Measurements from ENCODE around the gene ME2. TPM values are rescaled to one million over a fixed set of nuclear protein-coding genes. Genes with fewer than 3 reads are reported as not detected.
"Not testable (repeated sequence)": the region's sequence is repeated elsewhere in the genome, so short reads cannot be mapped to it uniquely, and the experiment has no call there.

The ME2 gene
- total and polyA plus RNA-seq, 4 experiments from 2014 or later = 48.6 to 53.5 (median 49.7) TPM

DNA sequence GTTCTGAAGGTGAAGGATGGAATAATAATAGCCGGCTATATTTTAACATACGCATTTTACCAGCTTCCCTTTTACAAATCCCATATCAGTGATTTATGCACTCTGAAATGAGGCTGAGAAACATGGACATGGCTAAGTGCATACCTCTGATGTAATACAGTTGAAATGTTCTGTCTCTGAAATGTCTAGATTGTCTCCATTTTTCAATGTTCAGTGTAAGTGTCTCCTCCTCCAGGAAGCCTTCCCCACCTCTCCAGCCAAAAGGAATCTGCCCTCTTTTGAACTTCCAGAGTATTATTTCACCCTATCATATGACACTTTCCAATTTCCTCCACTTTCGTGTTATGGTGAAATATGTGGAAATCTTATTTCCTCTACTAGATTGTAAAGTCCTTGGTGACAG lies 29.5 kb upstream of the ME2 start:
- H3K4me3 ChIP-seq (ENCODE audit: low read length in 2 of 2) = no peak overlapping the region
- Mint-ChIP-seq H3K27ac (no peak overlapping the region), H3K4me1 (peaks cover 0 to 1% (median 0%) of the 10 kb centered on the region in 4 donors), H3K9me3 (peaks cover 0 to 8% (median 4%) of the 10 kb centered on the region in 8 donors), H3K36me3 (peaks cover 0 to 5% of the 10 kb centered on the region in 2 donors), H3K4me3 (no peak overlapping the region), H3K27me3 (peaks cover 2 to 9% of the 10 kb centered on the region in 2 donors)
- DNase-seq = no peak
- CTCF ChIA-PET (ENCODE audit: partially characterized antibody) = no interaction called here
- intact Hi-C loops (cut with micrococcal nuclease) = no loop called here
- H3K9me3 ChIP-seq (ENCODE audit: control insufficient read depth in 1 of 2, low read length in 2 of 2) = no peaks in the 10 kb centered on the region
- no peaks in the 10 kb centered on the region for H3K27me3 ChIP-seq (ENCODE audit: insufficient read depth, low read length)
- no peak overlapping the region for H3K27ac ChIP-seq (ENCODE audit: low read depth, low read length)
- H3K4me1 ChIP-seq (ENCODE audit: insufficient read depth, low read length) = no peaks in the 10 kb centered on the region
- H3K36me3 ChIP-seq (ENCODE audit: insufficient read depth, low read length) = no peaks in the 10 kb centered on the region
- POLR2A ChIA-PET (ENCODE audit: partially characterized antibody) = no interaction called here

- CTCF ChIA-PET (ENCODE audit: partially characterized antibody) = interaction anchor here (0.6 to 1.8 kb wide), 3 partner anchors 11 to 36 kb away, joined by 3 to 6 read pairs (median 4); partner anchors contain the start of gene MRO
- no peaks in the 10 kb centered on the region for H3K36me3 ChIP-seq (ENCODE audit: insufficient read depth, low read length)
These were observed 28.4 kb upstream of the ME2 start for GRCh38 chr18:50850307-50851065.

GRCh38 chr18:50853863-50854271 lies 25.1 kb upstream of the ME2 start:
- Histone ChIP-seq H3K36me3 (ENCODE audit: insufficient read depth, low read length) (no peaks in the 10 kb centered on the region), H3K27me3 (ENCODE audit: insufficient read depth, low read length) (no peaks in the 10 kb centered on the region), H3K4me3 (ENCODE audit: low read length in 2 of 2) (no peak overlapping the region), H3K4me1 (ENCODE audit: insufficient read depth, low read length) (no peaks in the 10 kb centered on the region), H3K9me3 (ENCODE audit: control insufficient read depth in 1 of 2, low read length in 2 of 2) (no peaks in the 10 kb centered on the region), H3K27ac (ENCODE audit: low read depth, low read length) (no peak overlapping the region)
- H3K27ac Mint-ChIP-seq = no peak overlapping the region
- no peak for DNase-seq
- H3K36me3 Mint-ChIP-seq = peaks cover 0 to 5% of the 10 kb centered on the region in 2 donors
- peak overlapping the region in 1 of 8 donors; percentile 2 for H3K4me3 Mint-ChIP-seq
- ChIA-PET CTCF (ENCODE audit: partially characterized antibody) (no interaction called here), POLR2A (ENCODE audit: partially characterized antibody) (no interaction called here)
- peaks cover 0 to 10% (median 7%) of the 10 kb centered on the region in 8 donors for H3K9me3 Mint-ChIP-seq
- intact Hi-C loops (cut with micrococcal nuclease) = no loop called here
- peaks cover 3 to 5% of the 10 kb centered on the region in 2 donors for H3K27me3 Mint-ChIP-seq
- peaks cover 0 to 2% (median 0%) of the 10 kb centered on the region in 4 donors for H3K4me1 Mint-ChIP-seq

More at GRCh38 chr18:50850307-50851065, 28.4 kb upstream of the ME2 start:
- H3K27ac Mint-ChIP-seq = no peak overlapping the region
- Histone ChIP-seq H3K27ac (ENCODE audit: low read depth, low read length) (no peak overlapping the region), H3K9me3 (ENCODE audit: control insufficient read depth in 1 of 2, low read length in 2 of 2) (no peaks in the 10 kb centered on the region), H3K4me1 (ENCODE audit: insufficient read depth, low read length) (no peaks in the 10 kb centered on the region), H3K4me3 (ENCODE audit: low read length in 2 of 2) (no peak overlapping the region), H3K27me3 (ENCODE audit: insufficient read depth, low read length) (no peaks in the 10 kb centered on the region)
- H3K9me3 Mint-ChIP-seq = peaks cover 0 to 10% (median 7%) of the 10 kb centered on the region in 8 donors
- POLR2A ChIA-PET (ENCODE audit: partially characterized antibody) = no interaction called here
- intact Hi-C loops (cut with micrococcal nuclease) = no loop called here
- DNase-seq = no peak
- peaks cover 0 to 1% (median 0%) of the 10 kb centered on the region in 4 donors for H3K4me1 Mint-ChIP-seq
- peaks cover 3 to 9% of the 10 kb centered on the region in 2 donors for H3K27me3 Mint-ChIP-seq
- H3K4me3 Mint-ChIP-seq = no peak overlapping the region
- peaks cover 0 to 5% of the 10 kb centered on the region in 2 donors for H3K36me3 Mint-ChIP-seq

GRCh38 chr18:50855976-50856757 lies 22.8 kb upstream of the ME2 start:
- H3K4me1 Mint-ChIP-seq = peaks cover 0 to 2% (median 0%) of the 10 kb centered on the region in 4 donors

DNA sequence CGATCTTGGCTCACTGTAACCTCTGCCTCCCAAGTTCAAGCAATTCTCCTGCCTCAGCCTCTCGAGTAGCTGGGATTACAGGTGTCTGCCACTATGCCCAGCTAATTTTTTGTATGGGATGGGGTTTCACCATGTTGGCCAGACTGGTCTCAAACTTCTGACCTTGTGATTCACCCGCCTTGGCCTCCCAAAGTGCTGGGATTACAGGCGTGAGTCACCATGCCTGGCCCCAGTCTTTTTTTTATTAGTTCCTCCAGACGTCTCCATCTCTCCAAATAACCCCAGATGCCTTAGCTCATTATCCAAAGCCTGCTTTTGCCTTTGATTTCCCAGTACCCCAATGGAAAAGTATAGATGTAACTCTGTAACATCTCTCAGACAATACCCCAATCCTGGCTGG lies 21.8 kb upstream of the ME2 start:
- H3K9me3 ChIP-seq (ENCODE audit: control insufficient read depth in 1 of 2, low read length in 2 of 2); H3K4me1 ChIP-seq (ENCODE audit: insufficient read depth, low read length); H3K4me3 Mint-ChIP-seq; H3K27ac ChIP-seq (ENCODE audit: low read depth, low read length); H3K27me3 ChIP-seq (ENCODE audit: insufficient read depth, low read length); H3K27me3 Mint-ChIP-seq; H3K36me3 ChIP-seq (ENCODE audit: insufficient read depth, low read length); intact Hi-C loops (cut with micrococcal nuclease); H3K36me3 Mint-ChIP-seq; H3K4me1 Mint-ChIP-seq; H3K4me3 ChIP-seq (ENCODE audit: low read length in 2 of 2); DNase-seq: not testable (repeated sequence)
- Mint-ChIP-seq H3K27ac (peak overlapping the region in 1 of 7 donors; percentile 49), H3K9me3 (peaks cover 0 to 10% (median 7%) of the 10 kb centered on the region in 8 donors)
- CTCF ChIA-PET (ENCODE audit: partially characterized antibody) = interaction anchor here (1.7 kb wide), 1 partner anchor 194 kb away, joined by 5 read pairs; no protein-coding TSS in a partner anchor
- POLR2A ChIA-PET (ENCODE audit: partially characterized antibody) = interaction anchor here (1.1 kb wide), 1 partner anchor 21 kb away, joined by 4 read pairs; the partner anchor contains the start of gene ME2

More at GRCh38 chr18:50855976-50856757, 22.8 kb upstream of the ME2 start:
- Mint-ChIP-seq H3K27me3 (peaks cover 2 to 3% of the 10 kb centered on the region in 2 donors), H3K9me3 (peaks cover 0 to 10% (median 7%) of the 10 kb centered on the region in 8 donors), H3K4me3 (no peak overlapping the region), H3K27ac (no peak overlapping the region), H3K36me3 (peaks cover 0 to 5% of the 10 kb centered on the region in 2 donors)
- CTCF ChIA-PET (ENCODE audit: partially characterized antibody) = interaction anchor here (1.7 kb wide), 1 partner anchor 195 kb away, joined by 5 read pairs; no protein-coding TSS in a partner anchor
- intact Hi-C loops (cut with micrococcal nuclease) = no loop called here
- no peak overlapping the region for H3K27ac ChIP-seq (ENCODE audit: low read depth, low read length)
- H3K4me1 ChIP-seq (ENCODE audit: insufficient read depth, low read length) = no peaks in the 10 kb centered on the region
- H3K4me3 ChIP-seq (ENCODE audit: low read length in 2 of 2) = no peak overlapping the region
- DNase-seq = no peak
- no peaks in the 10 kb centered on the region for H3K27me3 ChIP-seq (ENCODE audit: insufficient read depth, low read length)
- POLR2A ChIA-PET (ENCODE audit: partially characterized antibody) = interaction anchor here (1.1 kb wide), 1 partner anchor 22 kb away, joined by 4 read pairs; the partner anchor contains the start of gene ME2
- H3K9me3 ChIP-seq (ENCODE audit: control insufficient read depth in 1 of 2, low read length in 2 of 2) = no peaks in the 10 kb centered on the region
- H3K36me3 ChIP-seq (ENCODE audit: insufficient read depth, low read length) = no peaks in the 10 kb centered on the region

DNA sequence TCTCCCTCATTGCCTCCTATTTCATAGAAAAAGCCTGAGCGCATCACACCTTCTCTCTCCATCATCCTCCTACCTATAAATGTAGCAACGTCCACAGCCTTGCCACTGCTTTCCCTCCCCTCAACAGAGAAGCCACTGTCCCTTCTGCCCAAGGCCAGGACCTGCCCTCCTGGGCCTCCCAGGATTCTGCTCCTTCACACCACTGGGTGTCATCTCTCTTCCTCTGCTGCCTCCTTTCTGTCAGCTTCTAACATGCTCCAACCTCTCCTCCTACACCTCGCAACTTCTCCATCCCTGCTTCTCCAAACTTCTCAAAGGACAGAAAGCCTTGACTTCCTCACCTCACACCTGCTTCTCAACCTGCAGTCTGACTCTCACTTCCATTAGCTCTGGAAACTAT lies 21.2 kb upstream of the ME2 start:
- Mint-ChIP-seq H3K4me3 (no peak overlapping the region), H3K27ac (peak overlapping the region in 2 of 7 donors; percentile 3 to 62)
- POLR2A ChIA-PET (ENCODE audit: partially characterized antibody) = no interaction called here

More for the DNA sequence above, 21.2 kb upstream of the ME2 start:
- Mint-ChIP-seq H3K4me1 (peaks cover 0 to 2% (median 0%) of the 10 kb centered on the region in 4 donors), H3K27me3 (peaks cover 3% of the 10 kb centered on the region in 2 donors), H3K36me3 (peaks cover 0 to 2% of the 10 kb centered on the region in 2 donors), H3K9me3 (peaks cover 0 to 10% (median 7%) of the 10 kb centered on the region in 8 donors)
- Histone ChIP-seq H3K4me1 (ENCODE audit: insufficient read depth, low read length) (no peaks in the 10 kb centered on the region), H3K36me3 (ENCODE audit: insufficient read depth, low read length) (no peaks in the 10 kb centered on the region), H3K27me3 (ENCODE audit: insufficient read depth, low read length) (no peaks in the 10 kb centered on the region), H3K9me3 (ENCODE audit: control insufficient read depth in 1 of 2, low read length in 2 of 2) (no peaks in the 10 kb centered on the region), H3K27ac (ENCODE audit: low read depth, low read length) (no peak overlapping the region), H3K4me3 (ENCODE audit: low read length in 2 of 2) (no peak overlapping the region)
- CTCF ChIA-PET (ENCODE audit: partially characterized antibody) = interaction anchor here (1.7 kb wide), 1 partner anchor 193 kb away, joined by 5 read pairs; no protein-coding TSS in a partner anchor
- intact Hi-C loops (cut with micrococcal nuclease) = no loop called here
- DNase-seq = no peak
